GM06990 (cell line): ENCODE results near the gene STK32B.

Source experiments
- DNase-seq: peaks from one replicate; pipeline ENCODE4 v3.0.0-alpha.2; 2011; ENCODE audit not compliant: insufficient read length; ENCODE audit errors: extremely low read depth
- H3K27me3 ChIP-seq: replicated peaks from 2 replicates; pipeline ENCODE4 v1.6.0; 2011; ENCODE audit warnings: low read length; ENCODE audit not compliant: control insufficient read depth, insufficient read depth
- H3K36me3 ChIP-seq: 2 replicates; pipeline ENCODE4 v1.5.1; 2011; ENCODE audit warnings: low read length; ENCODE audit not compliant: control insufficient read depth, insufficient read depth
- H3K4me3 ChIP-seq: replicated peaks from 2 replicates; pipeline ENCODE4 v1.5.1; 2011; ENCODE audit warnings: low read depth, mild to moderate bottlenecking, control low read depth, low read length
- CTCF ChIP-seq: IDR thresholded peaks from 2 replicates; pipeline ENCODE4 v1.5.1; 2011; ENCODE audit warnings: low read length, control low read depth, mild to moderate bottlenecking, inconsistent platforms; ENCODE audit not compliant: insufficient read depth, poor library complexity, severe bottlenecking

The STK32B gene

GRCh38 chr4:5259471-5259870 lies 208.2 kb downstream of the STK32B start:
- Histone ChIP-seq H3K4me3 (no peak overlapping the region), H3K36me3 (no peaks in the 10 kb centered on the region), H3K27me3 (no peaks in the 10 kb centered on the region)
- DNase-seq: no peak
- no peak for TF ChIP-seq CTCF

- Histone ChIP-seq H3K36me3 (no peaks in the 10 kb centered on the region), H3K27me3 (no peaks in the 10 kb centered on the region), H3K4me3 (no peak overlapping the region)
- no peak for TF ChIP-seq CTCF
- no peak for DNase-seq
Observed at GRCh38 chr4:5260121-5260520, 208.8 kb downstream of the STK32B start.

GRCh38 chr4:5261866-5262265 lies 210.6 kb downstream of the STK32B start:
- no peak for TF ChIP-seq CTCF

GRCh38 chr4:5266991-5267390 lies 215.7 kb downstream of the STK32B start:
- TF ChIP-seq CTCF: no peak
- H3K27me3 ChIP-seq: no peaks in the 10 kb centered on the region
- no peak for DNase-seq
- no peaks in the 10 kb centered on the region for H3K36me3 ChIP-seq
- no peak overlapping the region for H3K4me3 ChIP-seq

More at GRCh38 chr4:5261866-5262265, 210.6 kb downstream of the STK32B start:
- Histone ChIP-seq H3K27me3 (no peaks in the 10 kb centered on the region), H3K36me3 (no peaks in the 10 kb centered on the region), H3K4me3 (no peak overlapping the region)
- no peak for DNase-seq

GRCh38 chr4:5267408-5267807 lies 216.1 kb downstream of the STK32B start:
- no peak overlapping the region for H3K4me3 ChIP-seq
- DNase-seq: no peak
- H3K36me3 ChIP-seq: no peaks in the 10 kb centered on the region
- TF ChIP-seq CTCF: no peak
- no peaks in the 10 kb centered on the region for H3K27me3 ChIP-seq

GRCh38 chr4:5276475-5277075 lies 225.3 kb downstream of the STK32B start:
- no peak for DNase-seq
- Histone ChIP-seq H3K27me3 (no peaks in the 10 kb centered on the region), H3K36me3 (no peaks in the 10 kb centered on the region), H3K4me3 (no peak overlapping the region)
- TF ChIP-seq CTCF: no peak
